ENCODE data around the gene TMEM270. TPM values are rescaled to one million over a fixed set of nuclear protein-coding genes. Genes with fewer than 3 reads are reported as not detected.
A peak's percentile ranks its signal among the peaks of the same experiment; 100 is the strongest.
"Not testable (repeated sequence)": the region's sequence is repeated elsewhere in the genome, so short reads cannot be mapped to it uniquely, and the experiment has no call there.

TMEM270 gene
- total RNA-seq (not detected), polyA plus RNA-seq (not detected)
- long read RNA-seq, donor 1, result 0 reads
- long read RNA-seq, donor 2, result 0 reads
- long read RNA-seq, donor 3, result 0 reads
- long read RNA-seq, donor 4, result 0 reads

GRCh38 chr7:73860859-73861258 is at the start of gene TMEM270:
TSS of gene TMEM270 (plus strand) at chr7:73861159. CDS start at chr7:73861195, 36 bp downstream.
- WGBS, result 84% methylated on average over 11 of the region's 11 CpGs
- intact Hi-C loops (cut with DNase I), result loop anchor here in 2 of 4 donors (10.0 kb wide), 1 partner anchor 344 kb away; no protein-coding TSS in a partner anchor
- no peak for ATAC-seq

GRCh38 chr7:73811760-73812168 is 49.2 kb upstream of the TMEM270 start:
- no peak overlapping the region for H3K27ac ChIP-seq (ENCODE audit: low read length)
- H3K4me3 ChIP-seq (ENCODE audit: low read length), result no peak overlapping the region
- intact Hi-C loops (cut with DNase I), result loop anchor here in 1 of 4 donors (5.0 kb wide), 1 partner anchor 41 kb away; no protein-coding TSS in a partner anchor
- DNase-seq (peak; percentile 55 to 85 (median 81)), ATAC-seq (peak; percentile 82 to 83)
- H3K9me3 ChIP-seq (ENCODE audit: control insufficient read depth, low read length), result no peaks in the 10 kb centered on the region
- no peaks in the 10 kb centered on the region for H3K4me1 ChIP-seq (ENCODE audit: control insufficient read depth, insufficient read depth, low read length)
- H3K27me3 ChIP-seq (ENCODE audit: control insufficient read depth, insufficient read depth), result no peaks in the 10 kb centered on the region
- 10% methylated on average over 11 of the region's 11 CpGs for WGBS

More at GRCh38 chr7:73860859-73861258, at the start of gene TMEM270:
- no peaks in the 10 kb centered on the region for H3K9me3 ChIP-seq (ENCODE audit: control insufficient read depth, low read length)
- no peak within 1 kb of the TSS for H3K27ac ChIP-seq (ENCODE audit: low read length)
- DNase-seq, result peak in 1 of 3 donors; percentile 36
- H3K27me3 ChIP-seq (ENCODE audit: control insufficient read depth, insufficient read depth), result no peaks in the 10 kb centered on the region
- H3K4me1 ChIP-seq (ENCODE audit: control insufficient read depth, insufficient read depth, low read length), result no peaks in the 10 kb centered on the region
- no peak within 1 kb of the TSS for H3K4me3 ChIP-seq (ENCODE audit: low read length)

GRCh38 chr7:73812996-73813395 is 48.0 kb upstream of the TMEM270 start:
- Histone ChIP-seq H3K4me3 (ENCODE audit: low read length) (no peak overlapping the region), H3K27me3 (ENCODE audit: control insufficient read depth, insufficient read depth) (no peaks in the 10 kb centered on the region), H3K9me3 (ENCODE audit: control insufficient read depth, low read length) (no peaks in the 10 kb centered on the region), H3K4me1 (ENCODE audit: control insufficient read depth, insufficient read depth, low read length) (no peaks in the 10 kb centered on the region), H3K27ac (ENCODE audit: low read length) (no peak overlapping the region)
- DNase-seq (no peak), ATAC-seq (no peak)
- intact Hi-C loops (cut with DNase I), result loop anchor here in 1 of 4 donors (5.0 kb wide), 1 partner anchor 39 kb away; no protein-coding TSS in a partner anchor
- 82% methylated on average over 3 of the region's 3 CpGs for WGBS

GRCh38 chr7:73815436-73815835 is 45.5 kb upstream of the TMEM270 start:
- no peak overlapping the region for H3K27ac ChIP-seq (ENCODE audit: low read length)
- intact Hi-C loops (cut with DNase I), result no loop called here
- WGBS, result 77% methylated on average over 8 of the region's 8 CpGs
- H3K9me3 ChIP-seq (ENCODE audit: control insufficient read depth, low read length), result no peaks in the 10 kb centered on the region
- H3K27me3 ChIP-seq (ENCODE audit: control insufficient read depth, insufficient read depth), result no peaks in the 10 kb centered on the region
- no peak for DNase-seq
- H3K4me1 ChIP-seq (ENCODE audit: control insufficient read depth, insufficient read depth, low read length), result no peaks in the 10 kb centered on the region
- no peak for ATAC-seq
- no peak overlapping the region for H3K4me3 ChIP-seq (ENCODE audit: low read length)

- ATAC-seq (no peak), DNase-seq (no peak)
- H3K4me3 ChIP-seq (ENCODE audit: low read length), result no peak overlapping the region
- intact Hi-C loops (cut with DNase I), result no loop called here
- H3K27me3 ChIP-seq (ENCODE audit: control insufficient read depth, insufficient read depth), result no peaks in the 10 kb centered on the region
- H3K4me1 ChIP-seq (ENCODE audit: control insufficient read depth, insufficient read depth, low read length), result no peaks in the 10 kb centered on the region
- 92% methylated on average over 6 of the region's 6 CpGs for WGBS
- H3K27ac ChIP-seq (ENCODE audit: low read length), result no peak overlapping the region
- H3K9me3 ChIP-seq (ENCODE audit: control insufficient read depth, low read length), result no peaks in the 10 kb centered on the region
These were observed 43.8 kb upstream of the TMEM270 start for GRCh38 chr7:73817121-73817520.

- intact Hi-C loops (cut with DNase I), result no loop called here
- no peaks in the 10 kb centered on the region for H3K4me1 ChIP-seq (ENCODE audit: control insufficient read depth, insufficient read depth, low read length)
- ATAC-seq (no peak), DNase-seq (no peak)
- H3K27ac ChIP-seq (ENCODE audit: low read length), result no peak overlapping the region
- H3K4me3 ChIP-seq (ENCODE audit: low read length), result no peak overlapping the region
- no peaks in the 10 kb centered on the region for H3K9me3 ChIP-seq (ENCODE audit: control insufficient read depth, low read length)
- WGBS, result 82% methylated on average over 7 of the region's 7 CpGs
- H3K27me3 ChIP-seq (ENCODE audit: control insufficient read depth, insufficient read depth), result no peaks in the 10 kb centered on the region
These were observed 40.9 kb upstream of the TMEM270 start for GRCh38 chr7:73820013-73820412.

- H3K4me3 ChIP-seq (ENCODE audit: low read length); intact Hi-C loops (cut with DNase I); H3K9me3 ChIP-seq (ENCODE audit: control insufficient read depth, low read length); H3K27me3 ChIP-seq (ENCODE audit: control insufficient read depth, insufficient read depth); ATAC-seq; DNase-seq; H3K4me1 ChIP-seq (ENCODE audit: control insufficient read depth, insufficient read depth, low read length); H3K27ac ChIP-seq (ENCODE audit: low read length): not testable (repeated sequence)
- WGBS, result 90% methylated on average over 14 of the region's 14 CpGs
These were observed 39.2 kb upstream of the TMEM270 start for GRCh38 chr7:73821597-73822285.

- DNase-seq (no peak), ATAC-seq (peak; percentile 43 to 67)
- WGBS, result 61% methylated on average over 15 of the region's 15 CpGs
These were observed 38.4 kb upstream of the TMEM270 start for GRCh38 chr7:73822319-73823173.

GRCh38 chr7:73823257-73823656 is 37.7 kb upstream of the TMEM270 start:
- H3K4me1 ChIP-seq (ENCODE audit: control insufficient read depth, insufficient read depth, low read length), result no peaks in the 10 kb centered on the region
- no peak for DNase-seq
- WGBS, result 77% methylated on average over 5 of the region's 5 CpGs
- H3K27me3 ChIP-seq (ENCODE audit: control insufficient read depth, insufficient read depth), result no peaks in the 10 kb centered on the region
- no peak for ATAC-seq
- H3K4me3 ChIP-seq (ENCODE audit: low read length), result no peak overlapping the region
- intact Hi-C loops (cut with DNase I), result no loop called here
- H3K27ac ChIP-seq (ENCODE audit: low read length), result no peak overlapping the region
- no peaks in the 10 kb centered on the region for H3K9me3 ChIP-seq (ENCODE audit: control insufficient read depth, low read length)

More at GRCh38 chr7:73822319-73823173, 38.4 kb upstream of the TMEM270 start:
- Histone ChIP-seq H3K27ac (ENCODE audit: low read length) (no peak overlapping the region), H3K4me1 (ENCODE audit: control insufficient read depth, insufficient read depth, low read length) (no peaks in the 10 kb centered on the region), H3K4me3 (ENCODE audit: low read length) (no peak overlapping the region), H3K9me3 (ENCODE audit: control insufficient read depth, low read length) (no peaks in the 10 kb centered on the region), H3K27me3 (ENCODE audit: control insufficient read depth, insufficient read depth) (no peaks in the 10 kb centered on the region)
- intact Hi-C loops (cut with DNase I), result no loop called here

GRCh38 chr7:73823873-73824592 is 36.9 kb upstream of the TMEM270 start:
- no peaks in the 10 kb centered on the region for H3K27me3 ChIP-seq (ENCODE audit: control insufficient read depth, insufficient read depth)
- intact Hi-C loops (cut with DNase I), result no loop called here
- WGBS, result 70% methylated on average over 11 of the region's 11 CpGs
- no peaks in the 10 kb centered on the region for H3K4me1 ChIP-seq (ENCODE audit: control insufficient read depth, insufficient read depth, low read length)
- ATAC-seq, result no peak
- H3K4me3 ChIP-seq (ENCODE audit: low read length), result no peak overlapping the region
- H3K9me3 ChIP-seq (ENCODE audit: control insufficient read depth, low read length), result no peaks in the 10 kb centered on the region
- no peak for DNase-seq
- no peak overlapping the region for H3K27ac ChIP-seq (ENCODE audit: low read length)

Measured in right cardiac atrium (tissue), 5 donors.